H9 (cell line): ENCODE results near the gene ZNF641. TPM values are rescaled to one million over a fixed set of nuclear protein-coding genes. Genes with fewer than 3 reads are reported as not detected.

Source experiments
- DNase-seq: peaks from one replicate; pipeline ENCODE4 v3.0.0-alpha.2; 2017
- H2AFZ ChIP-seq: one replicate; pipeline ENCODE4 v1.6.1; 2013; ENCODE audit warnings: mild to moderate bottlenecking, low read length, control low read depth, moderate library complexity
- H2AK5ac ChIP-seq: 2 replicates; pipeline ENCODE4 v1.6.1; 2013; ENCODE audit warnings: low read length, control low read depth, mixed read lengths; ENCODE audit not compliant: insufficient read length
- H2BK120ac ChIP-seq: one replicate; pipeline ENCODE4 v1.6.1; 2013; ENCODE audit warnings: low read depth, mild to moderate bottlenecking, low read length, control low read depth, inconsistent platforms; ENCODE audit not compliant: poor library complexity, severe bottlenecking
- H2BK12ac ChIP-seq: 2 replicates; pipeline ENCODE4 v1.6.1; 2013; ENCODE audit warnings: low read length, control low read depth, mixed read lengths, low read depth; ENCODE audit not compliant: insufficient read length
- H2BK15ac ChIP-seq: 2 replicates; pipeline ENCODE4 v1.6.1; 2013; ENCODE audit warnings: low read depth, low read length, control low read depth
- H2BK20ac ChIP-seq: one replicate; pipeline ENCODE4 v1.6.1; 2013; ENCODE audit warnings: low read depth, mild to moderate bottlenecking, low read length, control low read depth, inconsistent platforms; ENCODE audit not compliant: poor library complexity, severe bottlenecking
- H2BK5ac ChIP-seq: 2 replicates; pipeline ENCODE4 v1.6.1; 2013; ENCODE audit warnings: low read length, control low read depth, mixed read lengths; ENCODE audit not compliant: insufficient read length
- H3K14ac ChIP-seq: 2 replicates; pipeline ENCODE4 v1.6.1; 2013; ENCODE audit warnings: low read length, control low read depth; ENCODE audit not compliant: insufficient read depth
- H3K18ac ChIP-seq: 2 replicates; pipeline ENCODE4 v1.6.1; 2013; ENCODE audit warnings: low read depth, mild to moderate bottlenecking, mixed read lengths, low read length, control low read depth; ENCODE audit not compliant: insufficient read length
- H3K23ac ChIP-seq: 2 replicates; pipeline ENCODE4 v1.6.1; 2013; ENCODE audit warnings: low read length, control low read depth, mixed read lengths, low read depth; ENCODE audit not compliant: insufficient read length
- H3K23me2 ChIP-seq: 2 replicates; pipeline ENCODE4 v1.6.1; 2013; ENCODE audit warnings: low read depth, mild to moderate bottlenecking, mixed read lengths, low read length, control low read depth; ENCODE audit not compliant: insufficient read length, poor library complexity, severe bottlenecking
- H3K27ac ChIP-seq: 2 replicates; pipeline ENCODE4 v1.5.1; 2013; ENCODE audit warnings: low read length, control low read depth, mixed read lengths, low read depth; ENCODE audit not compliant: insufficient read length
- H3K27me3 ChIP-seq: 2 replicates; pipeline ENCODE4 v1.6.1; 2013; ENCODE audit warnings: low read length, control low read depth, inconsistent platforms; ENCODE audit not compliant: insufficient read depth
- H3K4ac ChIP-seq: 2 replicates; pipeline ENCODE4 v1.6.1; 2013; ENCODE audit warnings: low read depth, mild to moderate bottlenecking, control low read depth, inconsistent platforms, low read length, moderate library complexity
- H3K4me1 ChIP-seq: 2 replicates; pipeline ENCODE4 v1.6.1; 2013; ENCODE audit warnings: low read length, control low read depth, inconsistent platforms; ENCODE audit not compliant: insufficient read depth
- H3K4me2 ChIP-seq: 2 replicates; pipeline ENCODE4 v1.6.1; 2013; ENCODE audit warnings: low read length, control low read depth, mixed read lengths; ENCODE audit not compliant: insufficient read length, insufficient read depth
- H3K56ac ChIP-seq: 2 replicates; pipeline ENCODE4 v1.6.1; 2013; ENCODE audit warnings: low read depth, mild to moderate bottlenecking, mixed read lengths, low read length, control low read depth; ENCODE audit not compliant: insufficient read length
- H3K79me1 ChIP-seq: 2 replicates; pipeline ENCODE4 v1.6.1; 2013; ENCODE audit warnings: low read depth, mild to moderate bottlenecking, moderate library complexity, low read length, control low read depth, inconsistent platforms; ENCODE audit not compliant: insufficient read depth, poor library complexity, severe bottlenecking
- H3K79me2 ChIP-seq: 2 replicates; pipeline ENCODE4 v1.6.1; 2013; ENCODE audit warnings: low read length, control low read depth, inconsistent platforms; ENCODE audit not compliant: insufficient read depth
- H3K9ac ChIP-seq: 2 replicates; pipeline ENCODE4 v1.6.1; 2013; ENCODE audit warnings: low read length, control low read depth, mixed read lengths; ENCODE audit not compliant: insufficient read length; ENCODE audit errors: extremely low read depth
- H3K9me3 ChIP-seq: one replicate; pipeline ENCODE4 v1.6.1; 2013; ENCODE audit warnings: low read depth, low read length, inconsistent platforms; ENCODE audit not compliant: control insufficient read depth
- H3T11ph ChIP-seq: one replicate; pipeline ENCODE4 v1.6.1; 2013; ENCODE audit warnings: mild to moderate bottlenecking, low read length, control low read depth, inconsistent platforms
- H4K20me1 ChIP-seq: one replicate; pipeline ENCODE4 v1.6.1; 2013; ENCODE audit not compliant: control insufficient read depth, insufficient read length, insufficient read depth
- H4K5ac ChIP-seq: 2 replicates; pipeline ENCODE4 v1.6.1; 2013; ENCODE audit warnings: low read depth, mild to moderate bottlenecking, mixed read lengths, low read length, control low read depth; ENCODE audit not compliant: insufficient read length
- H4K8ac ChIP-seq: replicated peaks from 2 replicates; pipeline ENCODE4 v1.6.1; 2013; ENCODE audit warnings: low read length, control low read depth, mixed read lengths, low read depth; ENCODE audit not compliant: insufficient read length
- H4K91ac ChIP-seq: 2 replicates; pipeline ENCODE4 v1.6.1; 2013; ENCODE audit warnings: low read depth, mild to moderate bottlenecking, moderate library complexity, mixed read lengths, low read length, control low read depth; ENCODE audit not compliant: insufficient read length
- H3K27ac Mint-ChIP-seq, 3 experiments: 2 replicates in 2 of 3; 3 replicates in 1 of 3; pipeline ENCODE4 v1.8.0; 2020 to 2021; ENCODE audit warnings: mixed read lengths in 3 of 3, mild to moderate bottlenecking in 1 of 3, moderate library complexity in 1 of 3
- H3K27me3 Mint-ChIP-seq: 2 replicates; pipeline ENCODE4 v1.8.0; 2021; ENCODE audit warnings: low read depth, mild to moderate bottlenecking, moderate library complexity, mixed read lengths
- H3K36me3 Mint-ChIP-seq, 3 experiments: 2 replicates in 2 of 3; 3 replicates in 1 of 3; pipeline ENCODE4 v1.8.0; 2020 to 2021; ENCODE audit warnings: low read depth in 3 of 3, mixed read lengths in 3 of 3; ENCODE audit not compliant: insufficient read depth in 1 of 3
- H3K4me1 Mint-ChIP-seq, 2 experiments: 2 replicates each; pipeline ENCODE4 v1.8.0; 2020; ENCODE audit warnings: mixed read lengths in 2 of 2
- H3K4me3 Mint-ChIP-seq, 2 experiments: 2 replicates in 1 of 2; 3 replicates in 1 of 2; pipeline ENCODE4 v1.8.0; 2020 to 2021; ENCODE audit warnings: mild to moderate bottlenecking in 2 of 2, mixed read lengths in 2 of 2, moderate library complexity in 1 of 2
- H3K9me3 Mint-ChIP-seq, 2 experiments: 2 replicates in 1 of 2; 3 replicates in 1 of 2; pipeline ENCODE4 v1.8.0; 2020; ENCODE audit warnings: mild to moderate bottlenecking in 2 of 2, mixed read lengths in 2 of 2, moderate library complexity in 1 of 2
- WGBS: extraction: QIAGEN DNeasy Blood & Tissue Kit; methylation state at CpG from one replicate; pipeline ENCODE4 v1.1.7; 2013; ENCODE audit warnings: missing lambda C conversion rate, low lambda C conversion rate, mixed read lengths; ENCODE audit not compliant: insufficient read length; ENCODE audit errors: extremely low coverage; 5-methylcytosine and 5-hydroxymethylcytosine counted together
- total RNA-seq: library from RNA; stranded (reverse); gene quantifications from 2 replicates; pipeline ENCODE4 v1.2.1, GENCODE V29; 2021
- TF ChIP-seq, protein P1 (sequence below): fragments of 200-600 bp; sonication (generic); conservative IDR thresholded peaks from 3 replicates; pipeline ENCODE4 v1.8.0; 2021; ENCODE audit warnings: antibody characterized with exemption, mild to moderate bottlenecking

Gene ZNF641
- total RNA-seq, 1 experiment from 2014 or later: 8.5 TPM

DNA sequence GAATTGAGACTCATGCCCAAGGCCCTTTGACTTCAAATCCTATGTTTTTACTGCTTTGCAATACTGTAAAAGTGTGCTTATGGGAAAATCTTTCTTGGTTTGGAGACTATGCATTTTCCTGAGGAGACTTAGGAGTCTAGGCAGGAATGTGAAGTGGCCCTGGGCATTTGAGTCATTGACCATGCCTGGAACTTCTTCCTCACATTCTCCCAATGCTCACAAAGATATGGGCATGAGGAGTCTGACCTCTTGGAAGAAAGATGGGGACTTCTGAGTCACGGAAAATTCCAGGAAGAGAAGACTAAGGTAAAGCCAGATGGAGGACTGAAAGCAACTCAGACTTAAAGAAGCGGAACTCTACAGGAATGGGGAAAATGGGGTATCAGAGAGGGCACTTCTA, 38.2 kb upstream of the ZNF641 start:
- TF ChIP-seq, protein P1, sequence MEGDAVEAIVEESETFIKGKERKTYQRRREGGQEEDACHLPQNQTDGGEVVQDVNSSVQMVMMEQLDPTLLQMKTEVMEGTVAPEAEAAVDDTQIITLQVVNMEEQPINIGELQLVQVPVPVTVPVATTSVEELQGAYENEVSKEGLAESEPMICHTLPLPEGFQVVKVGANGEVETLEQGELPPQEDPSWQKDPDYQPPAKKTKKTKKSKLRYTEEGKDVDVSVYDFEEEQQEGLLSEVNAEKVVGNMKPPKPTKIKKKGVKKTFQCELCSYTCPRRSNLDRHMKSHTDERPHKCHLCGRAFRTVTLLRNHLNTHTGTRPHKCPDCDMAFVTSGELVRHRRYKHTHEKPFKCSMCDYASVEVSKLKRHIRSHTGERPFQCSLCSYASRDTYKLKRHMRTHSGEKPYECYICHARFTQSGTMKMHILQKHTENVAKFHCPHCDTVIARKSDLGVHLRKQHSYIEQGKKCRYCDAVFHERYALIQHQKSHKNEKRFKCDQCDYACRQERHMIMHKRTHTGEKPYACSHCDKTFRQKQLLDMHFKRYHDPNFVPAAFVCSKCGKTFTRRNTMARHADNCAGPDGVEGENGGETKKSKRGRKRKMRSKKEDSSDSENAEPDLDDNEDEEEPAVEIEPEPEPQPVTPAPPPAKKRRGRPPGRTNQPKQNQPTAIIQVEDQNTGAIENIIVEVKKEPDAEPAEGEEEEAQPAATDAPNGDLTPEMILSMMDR: no peak
- no CpG with 5 or more reads among the region's 2 CpGs for WGBS
- Histone ChIP-seq H4K5ac (no peak overlapping the region), H3K79me2 (no peaks in the 10 kb centered on the region), H2BK20ac (no peak overlapping the region), H3K9me3 (no peaks in the 10 kb centered on the region), H3K4me1 (no peaks in the 10 kb centered on the region), H2AK5ac (no peak overlapping the region), H3K18ac (no peak overlapping the region), H4K8ac (no peak overlapping the region), H3K23ac (no peak overlapping the region), H3K27me3 (no peaks in the 10 kb centered on the region), H2BK5ac (no peak overlapping the region), H4K91ac (no peak overlapping the region), H3K27ac (no peak overlapping the region), H2BK15ac (no peak overlapping the region), H2BK12ac (no peak overlapping the region), H2AFZ (no peak overlapping the region), H2BK120ac (no peak overlapping the region), H3K56ac (no peak overlapping the region), H3K9ac (no peak overlapping the region), H3T11ph (no peak overlapping the region), H3K23me2 (no peaks in the 10 kb centered on the region), H3K79me1 (no peaks in the 10 kb centered on the region), H3K4ac (no peak overlapping the region), H3K14ac (no peak overlapping the region), H3K4me2 (no peak overlapping the region), H4K20me1 (no peaks in the 10 kb centered on the region)
- Mint-ChIP-seq H3K4me3 (no peak overlapping the region), H3K9me3 (peaks cover 6 to 80% of the 10 kb centered on the region in 2 experiments; a peak in 4 of 5 replicates), H3K4me1 (no peaks in the 10 kb centered on the region), H3K27me3 (peaks cover 22% of the 10 kb centered on the region), H3K27ac (no peak overlapping the region), H3K36me3 (no peaks in the 10 kb centered on the region)
- no peak for DNase-seq
